HS-27A (cell line): ENCODE results near the gene BAZ2A.
"Not testable (repeated sequence)": the region's sequence is repeated elsewhere in the genome, so short reads cannot be mapped to it uniquely, and the experiment has no call there.

Experiments used
- DNase-seq: peaks from one replicate; pipeline ENCODE4 v3.0.0-alpha.2; 2012; ENCODE audit warnings: low read depth, missing footprints

The BAZ2A gene

DNA sequence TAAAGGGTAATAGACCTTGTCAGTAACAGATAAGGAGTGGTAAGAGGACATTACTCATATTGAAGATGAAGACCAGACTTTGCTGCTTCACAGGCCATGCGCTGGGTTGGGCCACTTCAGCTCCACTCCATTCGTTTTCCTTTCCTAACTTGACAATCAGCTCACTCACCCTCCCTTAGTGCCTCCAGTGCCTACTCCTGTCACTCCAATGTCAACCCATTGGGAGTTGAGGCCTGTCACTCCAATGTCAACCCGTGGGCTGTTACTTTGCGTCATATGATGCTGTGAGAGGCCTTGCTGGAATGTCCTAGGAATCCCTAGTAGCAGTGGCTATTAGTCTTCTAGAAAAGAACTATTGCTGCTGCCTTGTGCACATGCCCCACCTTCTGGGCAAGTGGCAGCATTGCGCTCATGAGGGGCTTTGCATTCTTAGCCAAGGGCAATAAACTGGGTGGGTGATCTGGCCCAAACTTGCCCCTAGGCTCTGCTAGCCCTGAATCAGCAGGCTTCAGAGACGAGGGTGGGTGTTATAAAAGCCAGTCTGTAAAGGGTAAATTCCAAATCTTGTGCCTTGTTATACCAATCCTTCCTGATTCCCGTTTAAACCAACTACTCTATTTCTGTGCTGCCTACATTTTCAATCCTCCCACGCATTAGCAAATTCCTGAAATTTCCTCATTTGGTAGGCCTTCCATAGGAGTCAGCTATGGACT lies 36.1 kb downstream of the BAZ2A start:
- peak; percentile 39 for DNase-seq

- no peak for DNase-seq
These were observed 38.2 kb downstream of the BAZ2A start for GRCh38 chr12:56591961-56592360.

DNA sequence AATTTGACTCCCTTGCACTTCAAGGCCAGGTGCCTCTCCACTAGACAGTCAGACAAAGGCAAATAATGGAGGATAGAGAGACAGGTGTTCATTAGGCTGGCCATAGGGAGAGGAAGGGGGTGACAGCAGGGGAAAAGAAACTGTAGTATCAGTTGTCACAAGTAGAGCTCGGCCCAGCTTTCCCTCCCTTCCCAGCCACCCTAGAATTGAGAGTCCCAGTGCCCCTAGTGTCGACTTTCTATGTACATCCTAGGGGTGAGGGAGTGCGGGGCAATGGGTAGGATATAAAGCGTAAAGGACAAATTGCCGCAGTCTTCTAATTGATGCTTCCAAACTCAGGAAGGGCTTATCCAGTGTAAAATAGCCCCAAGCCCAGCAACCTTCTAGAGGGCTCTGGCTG lies 39.0 kb downstream of the BAZ2A start:
- no peak for DNase-seq

DNA sequence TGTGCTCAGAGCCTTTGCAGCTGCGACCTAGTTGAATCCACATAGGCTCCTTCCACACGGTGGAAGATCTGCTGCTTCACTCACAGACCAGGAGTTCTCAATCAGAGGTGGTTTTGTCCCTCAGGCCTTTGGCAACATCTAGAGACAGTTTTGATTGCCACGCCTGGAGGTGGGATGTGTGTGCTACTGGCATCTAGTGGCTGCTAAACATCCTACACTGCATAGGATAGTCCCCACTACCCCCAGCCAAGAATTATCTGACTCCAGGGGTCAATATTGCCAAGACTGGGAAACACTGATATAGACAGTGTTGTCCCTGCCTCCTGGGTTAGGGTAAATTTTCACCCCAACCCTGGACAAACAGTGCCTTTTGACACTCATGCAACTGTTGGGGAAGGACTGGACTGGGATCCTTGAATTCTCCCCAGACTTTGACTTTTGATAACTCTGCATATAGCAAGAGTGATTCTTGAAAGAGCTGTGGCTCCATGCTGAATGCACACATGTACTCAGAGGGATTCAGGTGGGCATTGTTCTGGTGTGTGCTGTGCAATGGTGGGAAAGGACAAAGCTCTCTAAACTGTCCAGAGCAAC lies 39.8 kb downstream of the BAZ2A start:
- DNase-seq, result no peak

DNA sequence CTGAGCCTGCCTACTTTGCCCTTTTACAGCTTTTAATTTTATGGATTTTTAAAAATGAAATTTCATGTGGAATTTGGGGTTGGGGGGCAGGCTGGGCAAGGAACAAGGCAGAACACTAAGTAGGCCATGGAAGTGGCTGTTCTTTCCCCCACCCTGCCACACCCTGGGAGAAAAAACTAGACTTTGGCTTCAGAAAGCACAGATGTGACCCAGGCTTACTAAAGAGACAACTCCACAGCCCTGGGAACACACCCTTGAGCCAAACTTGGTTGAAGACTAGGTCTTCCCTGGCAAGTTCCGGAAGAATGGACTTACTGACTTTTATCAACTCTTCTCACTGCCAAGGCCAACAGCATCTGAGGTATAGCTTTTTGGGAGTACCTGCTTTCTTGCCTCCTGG lies 40.3 kb downstream of the BAZ2A start:
- DNase-seq, result no peak

DNA sequence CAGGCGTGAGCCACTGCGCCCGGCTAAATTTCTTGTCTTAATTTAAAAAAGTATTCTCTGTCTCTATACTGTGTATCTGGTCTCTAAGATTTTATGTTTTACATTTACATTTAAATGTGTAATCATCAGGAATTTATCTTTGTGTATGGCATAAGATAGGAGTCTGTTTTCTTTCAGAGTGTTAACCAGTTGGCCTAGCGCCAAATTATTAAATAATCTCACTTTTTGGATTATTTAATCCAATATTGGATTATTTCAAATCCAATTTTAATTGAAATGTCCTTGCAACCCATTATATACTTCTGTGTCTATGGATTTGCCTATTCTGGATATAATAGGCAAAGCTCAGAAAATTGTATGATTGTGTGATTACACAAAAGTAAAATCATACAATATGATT lies 45.0 kb downstream of the BAZ2A start:
- DNase-seq, result no peak

- no peak for DNase-seq
These were observed 48.5 kb downstream of the BAZ2A start for GRCh38 chr12:56581418-56582145.

DNA sequence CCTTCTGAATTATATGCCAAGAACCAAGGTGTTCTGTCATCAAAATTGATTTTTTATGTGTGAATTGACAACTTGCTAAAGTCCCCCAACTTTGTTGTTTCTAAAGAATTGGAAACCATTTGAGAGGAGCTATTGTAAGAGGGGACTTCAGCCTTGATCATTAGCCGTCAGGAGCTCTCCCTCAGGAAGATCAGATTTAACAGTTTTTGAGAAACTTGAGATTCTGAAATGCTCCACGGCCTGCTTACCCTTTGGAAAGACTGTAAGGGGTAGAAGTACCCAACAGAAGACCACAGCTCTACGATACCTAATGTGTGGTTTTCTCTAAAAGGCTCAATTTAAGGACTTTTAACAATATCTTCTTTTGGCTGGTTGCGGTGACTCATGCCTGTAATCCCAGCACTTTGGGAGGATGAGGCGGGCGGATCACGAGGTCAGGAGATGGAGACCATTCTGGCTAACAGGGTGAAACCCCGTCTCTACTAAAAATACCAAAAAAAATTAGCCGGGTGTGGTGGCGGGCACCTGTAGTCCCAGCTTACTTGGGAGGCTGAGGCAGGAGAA lies 51.1 kb downstream of the BAZ2A start:
- no peak for DNase-seq

DNA sequence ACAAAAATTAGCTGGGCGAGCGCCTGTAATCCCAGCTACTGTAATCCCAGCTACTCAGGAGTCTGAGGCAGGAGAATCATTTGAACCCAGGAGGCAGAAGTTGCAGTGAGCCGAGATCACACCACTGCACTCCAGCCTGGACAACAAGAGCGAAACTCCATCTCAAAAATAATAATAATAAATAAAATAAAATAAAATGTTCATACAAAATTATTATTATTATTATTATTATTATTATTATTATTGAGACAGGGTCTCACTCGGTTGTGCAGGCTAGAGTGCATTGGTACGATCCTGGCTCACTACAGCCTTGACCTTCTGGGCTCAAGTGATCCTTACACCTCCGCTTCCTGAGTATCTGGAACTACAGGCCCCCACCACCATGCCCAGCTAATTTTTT lies 52.9 kb downstream of the BAZ2A start:
- DNase-seq, result not testable (repeated sequence)

DNA sequence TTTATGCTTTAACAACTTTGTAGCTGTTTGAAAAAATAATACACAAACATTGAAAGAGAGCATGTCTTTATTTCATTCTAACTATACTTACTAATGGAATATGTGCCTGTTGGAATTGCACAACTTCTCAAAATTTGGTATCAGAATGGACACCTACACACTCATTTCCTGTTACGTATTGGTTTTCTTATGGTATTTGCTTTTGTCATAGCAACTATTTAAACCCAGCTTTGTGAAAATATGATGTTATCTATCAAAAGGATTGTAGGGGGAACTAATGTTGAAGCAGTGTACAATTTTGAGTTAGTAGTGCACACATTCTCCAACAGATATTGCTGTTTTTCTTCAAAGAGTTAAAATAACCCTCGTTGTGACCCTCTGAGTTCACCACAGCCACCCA lies 55.9 kb downstream of the BAZ2A start:
- DNase-seq, result no peak

DNA sequence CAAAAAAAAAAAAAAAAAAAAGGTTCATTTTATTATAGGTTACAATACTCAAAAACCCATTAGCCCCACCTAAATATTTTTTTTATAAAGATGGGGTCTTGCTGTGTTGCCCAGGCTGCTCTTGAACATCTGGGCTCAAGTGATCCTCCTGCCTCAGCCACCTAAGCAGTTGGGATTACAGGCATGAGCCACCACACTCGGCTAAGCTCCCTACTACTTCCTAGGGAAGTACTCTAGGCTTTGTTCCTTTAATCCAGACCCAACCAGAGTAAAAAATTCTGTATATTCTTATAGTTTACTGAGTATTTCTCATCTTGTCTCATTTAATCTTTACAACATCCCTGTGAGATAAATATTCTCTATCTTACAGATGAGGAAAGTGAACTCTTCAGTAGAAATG lies 57.8 kb downstream of the BAZ2A start:
- no peak for DNase-seq

GRCh38 chr12:56571121-56571520 lies 59.0 kb downstream of the BAZ2A start:
- DNase-seq, result no peak

GRCh38 chr12:56568146-56568545 lies 62.0 kb downstream of the BAZ2A start:
- DNase-seq, result no peak

DNA sequence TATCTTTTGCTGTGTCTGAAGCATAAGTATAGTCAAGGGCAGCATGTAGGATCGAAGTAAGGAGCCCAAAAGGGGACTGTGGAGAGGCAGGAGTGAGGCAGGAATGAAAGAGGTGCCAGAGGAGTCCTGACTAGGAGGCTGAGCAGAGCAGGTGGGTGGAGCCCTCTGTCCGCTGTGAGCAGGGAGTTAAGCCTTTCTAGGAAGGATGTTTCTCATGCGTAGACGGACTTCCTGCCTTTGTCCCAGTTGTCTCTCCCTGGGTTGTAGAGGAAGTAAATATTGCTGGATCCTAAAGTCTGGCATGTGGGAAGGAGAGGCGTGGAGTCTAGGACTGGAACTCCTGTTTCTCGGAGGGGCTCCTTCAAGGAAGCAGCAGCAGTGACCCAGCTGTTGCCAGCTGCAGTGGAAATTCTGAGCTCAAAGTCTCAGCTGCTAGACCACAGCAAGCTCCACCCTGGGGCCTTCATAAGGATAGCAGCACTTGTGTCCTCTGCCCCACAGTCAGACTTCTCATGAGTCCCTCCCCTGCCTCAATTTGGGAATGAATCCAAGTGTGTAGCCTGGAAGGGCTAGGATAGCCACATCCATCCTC lies 64.5 kb downstream of the BAZ2A start:
- DNase-seq, result no peak

DNA sequence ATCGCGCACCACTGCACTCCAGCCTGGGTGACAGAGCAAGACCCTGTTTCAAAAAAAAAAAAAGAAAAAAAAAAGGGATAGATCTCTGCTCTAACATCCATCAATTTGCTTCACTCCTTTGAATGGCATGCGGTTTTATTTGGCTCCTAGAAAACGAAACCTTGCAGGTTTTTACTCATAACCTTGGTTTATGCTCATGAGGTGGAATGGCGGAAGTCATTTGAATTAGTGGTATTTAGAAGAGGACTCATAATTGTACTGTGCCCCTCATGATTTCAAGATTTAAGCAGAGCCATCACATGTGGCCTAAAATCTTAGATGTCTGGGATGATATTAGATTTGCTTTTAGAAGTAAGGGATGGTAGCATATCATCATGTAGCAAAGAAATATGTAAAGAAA lies 79.1 kb downstream of the BAZ2A start:
- DNase-seq, result no peak

- no peak for DNase-seq
These were observed 83.4 kb downstream of the BAZ2A start for GRCh38 chr12:56546680-56547079.
